HG03460 (cell line): ENCODE results near the gene SACS.
A peak's percentile ranks its signal among the peaks of the same experiment; 100 is the strongest.

Experiments used
- ATAC-seq: cut with Tn5 transposase; IDR thresholded peaks from one replicate; pipeline ENCODE4 v1.9.1; 2021; ENCODE audit not compliant: unreplicated experiment

SACS gene

GRCh38 chr13:23433171-23434153, at the start of gene SACS:
TSS of gene SACS (minus strand) at chr13:23433702. CDS start at chr13:23411239, 22,463 bp downstream.
- ATAC-seq, result no peak

GRCh38 chr13:23480324-23480723, 46.8 kb upstream of the SACS start:
- no peak for ATAC-seq

- ATAC-seq, result no peak
Measured at GRCh38 chr13:23477101-23477500, 43.6 kb upstream of the SACS start.

GRCh38 chr13:23473221-23473620, 39.7 kb upstream of the SACS start:
- ATAC-seq, result no peak

- no peak for ATAC-seq
Measured at GRCh38 chr13:23472189-23472588, 38.7 kb upstream of the SACS start.

- ATAC-seq, result no peak
Measured at GRCh38 chr13:23470790-23471614, 37.5 kb upstream of the SACS start.

GRCh38 chr13:23469951-23470421, 36.5 kb upstream of the SACS start:
- ATAC-seq, result no peak

- ATAC-seq, result no peak
Measured at GRCh38 chr13:23468811-23469210, 35.3 kb upstream of the SACS start.

GRCh38 chr13:23467932-23468278, 34.4 kb upstream of the SACS start:
- no peak for ATAC-seq

GRCh38 chr13:23467048-23467931, 33.8 kb upstream of the SACS start:
- no peak for ATAC-seq

- ATAC-seq, result peak; percentile 85
Measured at GRCh38 chr13:23466144-23467002, 32.9 kb upstream of the SACS start.

- no peak for ATAC-seq
Measured at GRCh38 chr13:23463661-23464060, 30.2 kb upstream of the SACS start.

- ATAC-seq, result no peak
Measured at GRCh38 chr13:23462815-23463559, 29.5 kb upstream of the SACS start.

- ATAC-seq, result no peak
Measured at GRCh38 chr13:23461544-23461943, 28.0 kb upstream of the SACS start.

- ATAC-seq, result no peak
Measured at GRCh38 chr13:23460921-23461320, 27.4 kb upstream of the SACS start.

GRCh38 chr13:23460309-23460708, 26.8 kb upstream of the SACS start:
- no peak for ATAC-seq

- ATAC-seq, result no peak
Measured at GRCh38 chr13:23458989-23459388, 25.5 kb upstream of the SACS start.

GRCh38 chr13:23456437-23457210, 23.1 kb upstream of the SACS start:
- no peak for ATAC-seq
